RWPE1 (cell line): Measurements from ENCODE around the gene ZBTB5.
A peak's percentile ranks its signal among the peaks of the same experiment; 100 is the strongest.

Experiments
- CTCF ChIA-PET: fragments of 350-600 bp; sonication (Branson Sonifier 250); formaldehyde crosslinking; extraction: SDS; loops from one replicate; lab custom pipeline; 2021; lab: Yijun Ruan, JAX
- POLR2A ChIA-PET: fragments of 400-600 bp; formaldehyde crosslinking; extraction: SDS; loops from one replicate; lab custom pipeline; 2020; ENCODE audit warnings: antibody characterized with exemption; ENCODE audit not compliant: low non-redundant PET; lab: Yijun Ruan, JAX
- DNase-seq: peaks from one replicate; pipeline ENCODE4 v3.0.0; 2012; ENCODE audit warnings: low spot score
- H3K27ac ChIP-seq: fragments of 450-650 bp; 2 replicates; pipeline ENCODE4 v1.5.1; 2017
- TF ChIP-seq, protein P1 (sequence below): fragments of 450-650 bp; conservative IDR thresholded peaks from 2 replicates; pipeline ENCODE4 v1.5.1; 2017; ENCODE audit warnings: low read depth, mild to moderate bottlenecking

ZBTB5 gene

DNA sequence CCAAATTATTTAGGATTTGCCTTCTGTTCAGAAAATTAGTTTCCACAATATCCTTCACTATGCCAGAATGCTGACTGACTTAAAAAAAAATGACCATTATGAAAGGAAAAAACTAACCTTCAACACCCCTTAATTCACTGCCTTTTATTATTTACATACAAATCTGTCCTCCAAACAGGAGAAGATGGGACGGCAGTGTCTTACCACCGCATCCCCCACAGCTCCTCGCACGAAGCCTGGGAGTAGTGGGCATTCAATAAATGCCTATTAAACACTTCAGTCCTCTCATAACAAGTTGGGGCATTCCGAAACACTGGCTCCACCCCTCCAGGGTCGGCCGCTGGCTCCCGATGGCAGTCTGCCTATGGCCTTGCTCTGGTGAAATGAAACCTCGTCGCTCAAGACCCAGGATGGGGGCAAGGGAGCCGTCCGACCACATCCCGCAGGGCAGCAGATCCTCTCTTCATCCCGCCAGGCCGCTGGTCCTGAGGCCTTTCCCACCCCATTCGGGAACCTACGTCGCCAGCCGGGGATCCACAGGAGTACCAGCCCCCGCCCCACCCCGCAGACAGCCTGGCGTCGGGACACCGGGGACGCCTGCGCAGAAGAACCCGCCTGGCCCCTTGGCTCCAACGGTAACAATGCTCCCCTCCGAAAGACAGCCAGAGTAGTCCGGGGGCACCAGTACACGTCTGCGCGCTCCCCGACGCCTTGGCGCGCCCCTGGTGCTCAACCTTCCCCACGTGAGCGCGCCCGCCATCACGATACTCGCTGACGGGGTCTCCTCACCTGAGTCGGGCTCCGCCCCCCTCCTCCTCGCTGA lies 613 bp downstream of the ZBTB5 start:
- TF ChIP-seq, protein P1, sequence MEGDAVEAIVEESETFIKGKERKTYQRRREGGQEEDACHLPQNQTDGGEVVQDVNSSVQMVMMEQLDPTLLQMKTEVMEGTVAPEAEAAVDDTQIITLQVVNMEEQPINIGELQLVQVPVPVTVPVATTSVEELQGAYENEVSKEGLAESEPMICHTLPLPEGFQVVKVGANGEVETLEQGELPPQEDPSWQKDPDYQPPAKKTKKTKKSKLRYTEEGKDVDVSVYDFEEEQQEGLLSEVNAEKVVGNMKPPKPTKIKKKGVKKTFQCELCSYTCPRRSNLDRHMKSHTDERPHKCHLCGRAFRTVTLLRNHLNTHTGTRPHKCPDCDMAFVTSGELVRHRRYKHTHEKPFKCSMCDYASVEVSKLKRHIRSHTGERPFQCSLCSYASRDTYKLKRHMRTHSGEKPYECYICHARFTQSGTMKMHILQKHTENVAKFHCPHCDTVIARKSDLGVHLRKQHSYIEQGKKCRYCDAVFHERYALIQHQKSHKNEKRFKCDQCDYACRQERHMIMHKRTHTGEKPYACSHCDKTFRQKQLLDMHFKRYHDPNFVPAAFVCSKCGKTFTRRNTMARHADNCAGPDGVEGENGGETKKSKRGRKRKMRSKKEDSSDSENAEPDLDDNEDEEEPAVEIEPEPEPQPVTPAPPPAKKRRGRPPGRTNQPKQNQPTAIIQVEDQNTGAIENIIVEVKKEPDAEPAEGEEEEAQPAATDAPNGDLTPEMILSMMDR, result no peak
- DNase-seq, result peak; percentile 71
- H3K27ac ChIP-seq, result peak overlapping the region; percentile 99
- ChIA-PET POLR2A (interaction anchor here (1.3 kb wide), 1 partner anchor 21 kb away, joined by 3 read pairs; the partner anchor contains the start of gene POLR1E), CTCF (interaction anchor here (0.6 kb wide), 1 partner anchor 28 kb away, joined by 3 read pairs; no protein-coding TSS in a partner anchor)

DNA sequence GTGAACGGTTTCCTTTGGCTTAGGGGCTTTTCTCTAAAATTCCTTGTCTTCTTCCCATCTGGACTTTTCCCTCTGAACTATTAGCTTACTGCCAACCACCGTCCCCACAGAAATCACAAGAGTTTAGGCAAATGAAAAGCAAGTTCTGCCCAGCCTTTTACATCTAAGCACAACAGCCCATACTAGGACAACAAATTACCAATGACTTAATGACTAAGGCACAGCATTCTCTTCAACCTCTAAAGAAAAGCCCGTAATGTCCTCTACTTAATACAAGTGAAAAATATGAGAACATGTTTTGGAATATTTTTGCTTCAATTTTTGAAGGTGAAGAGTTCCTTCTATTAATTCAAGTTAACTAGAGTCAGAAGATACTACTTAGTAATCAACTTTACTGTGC lies 1.2 kb downstream of the ZBTB5 start:
- POLR2A ChIA-PET, result no interaction called here
- DNase-seq, result no peak
- peak overlapping the region; percentile 99 for H3K27ac ChIP-seq
- TF ChIP-seq, protein P1, result no peak
- CTCF ChIA-PET, result interaction anchor here (0.6 kb wide), 1 partner anchor 28 kb away, joined by 3 read pairs; no protein-coding TSS in a partner anchor

DNA sequence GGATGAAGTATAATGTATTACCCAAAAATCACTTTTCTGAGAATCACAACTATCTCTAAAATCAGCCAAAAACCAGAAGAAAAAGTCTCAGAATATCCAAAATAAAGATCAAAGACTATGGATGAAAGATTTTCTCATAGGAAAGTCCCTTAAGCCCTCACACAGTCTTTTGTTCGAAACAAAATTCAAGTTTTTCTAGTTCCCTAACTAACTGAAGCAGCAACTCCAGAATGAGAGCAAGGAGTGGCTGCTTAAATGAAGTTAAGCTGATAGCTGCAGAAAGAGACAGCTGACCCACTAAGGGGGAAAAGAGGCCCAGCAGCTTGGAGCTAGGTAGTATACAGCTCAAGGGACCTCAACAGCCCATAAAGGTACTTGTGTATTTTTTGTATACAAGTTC lies 8.4 kb downstream of the ZBTB5 start:
- no peak overlapping the region for H3K27ac ChIP-seq
- POLR2A ChIA-PET, result no interaction called here
- CTCF ChIA-PET, result no interaction called here
- TF ChIP-seq, protein P1, result no peak
- no peak for DNase-seq

DNA sequence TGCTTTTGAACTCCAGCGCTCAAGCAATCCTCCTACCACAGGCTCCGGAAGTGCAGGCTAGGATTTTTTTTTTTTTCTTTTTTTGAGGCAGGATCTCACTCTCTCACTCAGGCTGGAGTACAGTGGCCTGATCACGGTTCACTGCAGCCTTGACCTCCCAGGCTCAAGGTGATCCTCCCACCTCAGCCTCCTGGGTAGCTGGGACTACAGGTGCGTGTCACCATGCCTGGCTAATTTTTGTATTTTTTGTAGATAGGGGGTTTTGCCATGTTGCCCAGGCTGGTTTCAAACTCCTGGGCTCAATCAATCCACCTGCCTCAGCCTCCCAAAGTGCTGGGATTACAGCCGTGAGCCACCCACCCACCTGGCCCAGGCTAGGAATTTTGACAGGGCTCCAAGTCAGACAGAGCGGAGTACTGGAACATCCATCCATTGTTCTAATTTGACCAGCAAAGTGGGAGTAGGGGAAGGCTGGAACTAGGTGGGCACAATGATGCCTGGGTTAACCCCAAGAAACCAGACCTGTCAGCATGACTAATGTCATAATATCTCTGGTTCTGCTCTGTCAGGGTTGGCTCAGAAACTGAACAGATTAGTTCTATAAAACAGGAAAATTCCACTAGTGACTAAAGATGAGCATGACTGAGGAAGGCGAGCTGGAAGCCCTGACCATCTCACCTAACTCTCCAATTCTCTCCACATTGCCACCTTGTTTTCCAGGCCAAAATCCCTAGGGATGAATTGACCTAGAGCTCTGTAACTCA lies 9.2 kb downstream of the ZBTB5 start:
- ChIA-PET CTCF (no interaction called here), POLR2A (interaction anchor here (1.1 kb wide), 1 partner anchor 33 kb away, joined by 4 read pairs; no protein-coding TSS in a partner anchor)
- no peak overlapping the region for H3K27ac ChIP-seq
- DNase-seq, result no peak
- TF ChIP-seq, protein P1, result no peak

DNA sequence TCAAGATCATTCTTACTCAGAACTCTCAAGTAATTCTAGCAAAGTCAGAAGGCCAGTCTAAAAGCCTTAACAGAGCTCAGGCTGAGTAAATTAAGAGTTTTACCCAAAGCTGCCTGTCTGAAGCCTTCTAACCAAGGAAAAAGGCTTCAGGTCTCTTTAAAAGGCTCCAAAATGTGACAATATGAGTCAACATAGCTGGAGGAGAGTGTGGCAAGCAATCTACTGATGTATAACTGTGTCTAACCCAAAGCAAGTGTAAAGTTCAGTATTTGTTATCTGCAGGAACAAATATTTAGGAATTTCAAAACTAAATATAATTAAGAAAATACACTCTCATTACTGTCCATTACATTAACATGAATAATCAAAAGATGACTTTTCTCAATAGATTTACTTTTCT lies 11.0 kb downstream of the ZBTB5 start:
- ChIA-PET CTCF (no interaction called here), POLR2A (no interaction called here)
- no peak for DNase-seq
- no peak overlapping the region for H3K27ac ChIP-seq
- TF ChIP-seq, protein P1, result no peak

DNA sequence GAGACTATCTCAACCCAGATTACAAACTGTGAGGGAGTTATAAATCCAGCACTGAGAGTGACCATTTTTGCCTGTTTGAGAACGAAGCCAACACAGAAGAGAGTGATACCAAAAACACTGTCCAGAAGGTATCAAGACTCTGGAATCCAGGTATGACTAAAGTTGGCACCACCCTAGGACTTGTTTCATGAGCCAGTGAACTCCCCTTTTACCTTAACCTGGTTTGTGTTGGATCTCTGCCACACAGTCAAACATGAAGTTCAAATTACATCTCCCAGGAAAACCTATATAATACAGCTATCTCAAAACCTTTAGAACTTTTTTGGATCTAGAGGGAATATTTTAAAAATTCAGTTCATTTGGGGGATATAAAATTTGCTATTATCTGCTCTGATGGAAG lies 11.4 kb downstream of the ZBTB5 start:
- no peak overlapping the region for H3K27ac ChIP-seq
- no peak for DNase-seq
- POLR2A ChIA-PET, result interaction anchor here (0.6 kb wide), 1 partner anchor 29 kb away, joined by 3 read pairs; no protein-coding TSS in a partner anchor
- TF ChIP-seq, protein P1, result no peak
- CTCF ChIA-PET, result no interaction called here
